ENCODE results near the gene BCAR1. TPM values are rescaled to one million over a fixed set of nuclear protein-coding genes. Genes with fewer than 3 reads are reported as not detected.

The BCAR1 gene
- total and polyA plus RNA-seq, 2 of the 13 experiments (the other 11 are each of a cell fraction or from before 2014, with no cell fraction given): 48.1 to 51.7 TPM

DNA sequence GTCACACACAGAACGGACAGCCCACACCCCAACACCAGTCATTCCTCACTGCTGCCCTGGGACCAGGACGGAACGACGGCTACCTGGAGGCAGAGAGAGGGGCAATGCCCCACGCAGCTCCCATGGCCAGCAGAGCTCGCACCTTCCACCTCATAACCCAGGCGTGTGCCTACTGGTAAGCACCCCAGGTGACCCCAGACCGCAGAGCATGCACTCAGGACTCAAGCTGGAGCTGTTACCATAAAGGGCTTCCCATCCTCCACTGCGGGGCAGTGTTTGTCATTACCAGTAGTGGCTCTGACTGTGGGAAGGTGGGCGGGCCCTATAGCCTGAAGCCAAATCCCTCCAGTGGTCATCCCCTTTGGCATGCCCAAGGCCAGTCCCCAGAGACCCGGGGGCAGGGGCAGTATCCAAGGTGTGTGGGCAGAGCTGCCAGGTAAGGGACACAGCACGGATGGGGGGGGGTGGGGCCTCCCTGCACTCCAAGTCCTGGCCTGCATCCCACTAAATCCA, 4.7 kb upstream of the BCAR1 start (continued):
- TF ChIP-seq, protein P1, sequence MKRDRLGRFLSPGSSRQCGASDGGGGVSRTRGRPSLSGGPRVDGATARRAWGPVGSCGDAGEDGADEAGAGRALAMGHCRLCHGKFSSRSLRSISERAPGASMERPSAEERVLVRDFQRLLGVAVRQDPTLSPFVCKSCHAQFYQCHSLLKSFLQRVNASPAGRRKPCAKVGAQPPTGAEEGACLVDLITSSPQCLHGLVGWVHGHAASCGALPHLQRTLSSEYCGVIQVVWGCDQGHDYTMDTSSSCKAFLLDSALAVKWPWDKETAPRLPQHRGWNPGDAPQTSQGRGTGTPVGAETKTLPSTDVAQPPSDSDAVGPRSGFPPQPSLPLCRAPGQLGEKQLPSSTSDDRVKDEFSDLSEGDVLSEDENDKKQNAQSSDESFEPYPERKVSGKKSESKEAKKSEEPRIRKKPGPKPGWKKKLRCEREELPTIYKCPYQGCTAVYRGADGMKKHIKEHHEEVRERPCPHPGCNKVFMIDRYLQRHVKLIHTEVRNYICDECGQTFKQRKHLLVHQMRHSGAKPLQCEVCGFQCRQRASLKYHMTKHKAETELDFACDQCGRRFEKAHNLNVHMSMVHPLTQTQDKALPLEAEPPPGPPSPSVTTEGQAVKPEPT (CRISPR knock-in tag; IDR thresholded peaks at IDR 0.05; ENCODE audit: low read depth): no peak
- TF ChIP-seq KAT2B (IDR thresholded peaks at IDR 0.05; ENCODE audit: borderline replicate concordance, low read depth, low read length) (no peak), ZNF891 (CRISPR knock-in tag; IDR thresholded peaks at IDR 0.05) (no peak), ZSCAN21 (CRISPR knock-in tag; IDR thresholded peaks at IDR 0.05; ENCODE audit: borderline replicate concordance) (no peak), ZNF383 (CRISPR knock-in tag; IDR thresholded peaks at IDR 0.05; ENCODE audit: borderline replicate concordance) (no peak), ZNF879 (CRISPR knock-in tag; IDR thresholded peaks at IDR 0.05) (no peak), MED8 (CRISPR knock-in tag; IDR thresholded peaks at IDR 0.05; ENCODE audit: insufficient replicate concordance) (no peak), SRY (CRISPR knock-in tag; IDR thresholded peaks at IDR 0.05) (no peak), ZNF256 (CRISPR knock-in tag; conservative IDR thresholded peaks at IDR 0.05) (no peak), CBX1 (IDR thresholded peaks at IDR 0.05; ENCODE audit: low read depth) (no peak), SKI (IDR thresholded peaks at IDR 0.05; ENCODE audit: partially characterized antibody) (no peak), MEF2D (CRISPR knock-in tag; IDR thresholded peaks at IDR 0.05) (0 out of 2 replicates have a peak, but pooled peaks have one; percentile 32), RARA (CRISPR knock-in tag; IDR thresholded peaks at IDR 0.05) (0 out of 2 replicates have a peak, but pooled peaks have one; percentile 22), HOXA3 (CRISPR knock-in tag; IDR thresholded peaks at IDR 0.05) (no peak; the same call in 1 of the 2 replicates)
- TF ChIP-seq, protein P2, sequence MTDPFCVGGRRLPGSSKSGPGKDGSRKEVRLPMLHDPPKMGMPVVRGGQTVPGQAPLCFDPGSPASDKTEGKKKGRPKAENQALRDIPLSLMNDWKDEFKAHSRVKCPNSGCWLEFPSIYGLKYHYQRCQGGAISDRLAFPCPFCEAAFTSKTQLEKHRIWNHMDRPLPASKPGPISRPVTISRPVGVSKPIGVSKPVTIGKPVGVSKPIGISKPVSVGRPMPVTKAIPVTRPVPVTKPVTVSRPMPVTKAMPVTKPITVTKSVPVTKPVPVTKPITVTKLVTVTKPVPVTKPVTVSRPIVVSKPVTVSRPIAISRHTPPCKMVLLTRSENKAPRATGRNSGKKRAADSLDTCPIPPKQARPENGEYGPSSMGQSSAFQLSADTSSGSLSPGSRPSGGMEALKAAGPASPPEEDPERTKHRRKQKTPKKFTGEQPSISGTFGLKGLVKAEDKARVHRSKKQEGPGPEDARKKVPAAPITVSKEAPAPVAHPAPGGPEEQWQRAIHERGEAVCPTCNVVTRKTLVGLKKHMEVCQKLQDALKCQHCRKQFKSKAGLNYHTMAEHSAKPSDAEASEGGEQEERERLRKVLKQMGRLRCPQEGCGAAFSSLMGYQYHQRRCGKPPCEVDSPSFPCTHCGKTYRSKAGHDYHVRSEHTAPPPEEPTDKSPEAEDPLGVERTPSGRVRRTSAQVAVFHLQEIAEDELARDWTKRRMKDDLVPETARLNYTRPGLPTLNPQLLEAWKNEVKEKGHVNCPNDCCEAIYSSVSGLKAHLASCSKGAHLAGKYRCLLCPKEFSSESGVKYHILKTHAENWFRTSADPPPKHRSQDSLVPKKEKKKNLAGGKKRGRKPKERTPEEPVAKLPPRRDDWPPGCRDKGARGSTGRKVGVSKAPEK (CRISPR knock-in tag; IDR thresholded peaks at IDR 0.05; ENCODE audit: borderline replicate concordance): peak; percentile 76; the same call in 1 of the 2 replicates
- TF ChIP-seq, protein P3, sequence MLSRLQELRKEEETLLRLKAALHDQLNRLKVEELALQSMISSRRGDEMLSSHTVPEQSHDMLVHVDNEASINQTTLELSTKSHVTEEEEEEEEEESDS (CRISPR knock-in tag; IDR thresholded peaks at IDR 0.05; ENCODE audit: borderline replicate concordance): no peak
- TF ChIP-seq, protein P4, sequence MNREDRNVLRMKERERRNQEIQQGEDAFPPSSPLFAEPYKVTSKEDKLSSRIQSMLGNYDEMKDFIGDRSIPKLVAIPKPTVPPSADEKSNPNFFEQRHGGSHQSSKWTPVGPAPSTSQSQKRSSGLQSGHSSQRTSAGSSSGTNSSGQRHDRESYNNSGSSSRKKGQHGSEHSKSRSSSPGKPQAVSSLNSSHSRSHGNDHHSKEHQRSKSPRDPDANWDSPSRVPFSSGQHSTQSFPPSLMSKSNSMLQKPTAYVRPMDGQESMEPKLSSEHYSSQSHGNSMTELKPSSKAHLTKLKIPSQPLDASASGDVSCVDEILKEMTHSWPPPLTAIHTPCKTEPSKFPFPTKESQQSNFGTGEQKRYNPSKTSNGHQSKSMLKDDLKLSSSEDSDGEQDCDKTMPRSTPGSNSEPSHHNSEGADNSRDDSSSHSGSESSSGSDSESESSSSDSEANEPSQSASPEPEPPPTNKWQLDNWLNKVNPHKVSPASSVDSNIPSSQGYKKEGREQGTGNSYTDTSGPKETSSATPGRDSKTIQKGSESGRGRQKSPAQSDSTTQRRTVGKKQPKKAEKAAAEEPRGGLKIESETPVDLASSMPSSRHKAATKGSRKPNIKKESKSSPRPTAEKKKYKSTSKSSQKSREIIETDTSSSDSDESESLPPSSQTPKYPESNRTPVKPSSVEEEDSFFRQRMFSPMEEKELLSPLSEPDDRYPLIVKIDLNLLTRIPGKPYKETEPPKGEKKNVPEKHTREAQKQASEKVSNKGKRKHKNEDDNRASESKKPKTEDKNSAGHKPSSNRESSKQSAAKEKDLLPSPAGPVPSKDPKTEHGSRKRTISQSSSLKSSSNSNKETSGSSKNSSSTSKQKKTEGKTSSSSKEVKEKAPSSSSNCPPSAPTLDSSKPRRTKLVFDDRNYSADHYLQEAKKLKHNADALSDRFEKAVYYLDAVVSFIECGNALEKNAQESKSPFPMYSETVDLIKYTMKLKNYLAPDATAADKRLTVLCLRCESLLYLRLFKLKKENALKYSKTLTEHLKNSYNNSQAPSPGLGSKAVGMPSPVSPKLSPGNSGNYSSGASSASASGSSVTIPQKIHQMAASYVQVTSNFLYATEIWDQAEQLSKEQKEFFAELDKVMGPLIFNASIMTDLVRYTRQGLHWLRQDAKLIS (CRISPR knock-in tag; IDR thresholded peaks at IDR 0.05): no peak
- TF ChIP-seq, protein P5, sequence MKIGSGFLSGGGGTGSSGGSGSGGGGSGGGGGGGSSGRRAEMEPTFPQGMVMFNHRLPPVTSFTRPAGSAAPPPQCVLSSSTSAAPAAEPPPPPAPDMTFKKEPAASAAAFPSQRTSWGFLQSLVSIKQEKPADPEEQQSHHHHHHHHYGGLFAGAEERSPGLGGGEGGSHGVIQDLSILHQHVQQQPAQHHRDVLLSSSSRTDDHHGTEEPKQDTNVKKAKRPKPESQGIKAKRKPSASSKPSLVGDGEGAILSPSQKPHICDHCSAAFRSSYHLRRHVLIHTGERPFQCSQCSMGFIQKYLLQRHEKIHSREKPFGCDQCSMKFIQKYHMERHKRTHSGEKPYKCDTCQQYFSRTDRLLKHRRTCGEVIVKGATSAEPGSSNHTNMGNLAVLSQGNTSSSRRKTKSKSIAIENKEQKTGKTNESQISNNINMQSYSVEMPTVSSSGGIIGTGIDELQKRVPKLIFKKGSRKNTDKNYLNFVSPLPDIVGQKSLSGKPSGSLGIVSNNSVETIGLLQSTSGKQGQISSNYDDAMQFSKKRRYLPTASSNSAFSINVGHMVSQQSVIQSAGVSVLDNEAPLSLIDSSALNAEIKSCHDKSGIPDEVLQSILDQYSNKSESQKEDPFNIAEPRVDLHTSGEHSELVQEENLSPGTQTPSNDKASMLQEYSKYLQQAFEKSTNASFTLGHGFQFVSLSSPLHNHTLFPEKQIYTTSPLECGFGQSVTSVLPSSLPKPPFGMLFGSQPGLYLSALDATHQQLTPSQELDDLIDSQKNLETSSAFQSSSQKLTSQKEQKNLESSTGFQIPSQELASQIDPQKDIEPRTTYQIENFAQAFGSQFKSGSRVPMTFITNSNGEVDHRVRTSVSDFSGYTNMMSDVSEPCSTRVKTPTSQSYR (CRISPR knock-in tag; IDR thresholded peaks at IDR 0.05; ENCODE audit: borderline replicate concordance): no peak; the same call in 1 of the 2 replicates

Data from HepG2 (cell line).